HCT116 (cell line): Measurements from ENCODE around the gene ROCK2.

Source experiments
- CTCF ChIP-seq, 3 experiments: fragments of 200-600 bp in 1 of 3; sonication (generic) in 1 of 3; IDR thresholded peaks in 2 of 3; conservative IDR thresholded peaks in 1 of 3; 2 replicates each; pipeline ENCODE4 v1.5.1; 2012 to 2017; ENCODE audit warnings: low read depth in 2 of 3, low read length in 2 of 3, antibody characterized with exemption in 1 of 3, borderline replicate concordance in 1 of 3, control low read depth in 1 of 3, mild to moderate bottlenecking in 1 of 3, mixed read lengths in 1 of 3, mixed run types in 1 of 3, moderate library complexity in 1 of 3; ENCODE audit not compliant: insufficient read depth in 1 of 3
- ZNF274 ChIP-seq: fragments of 200-500 bp; sonication (Bioruptor generic); IDR thresholded peaks from 2 replicates; pipeline ENCODE4 v1.6.1; 2014; ENCODE audit warnings: mild to moderate bottlenecking, low read depth, low read length, inconsistent platforms

- TF ChIP-seq ZNF274 (no peak), CTCF (IDR thresholded peaks at IDR 0.05 in 2 of 3, conservative IDR thresholded peaks at IDR 0.05 in 1 of 3; ENCODE audit: borderline replicate concordance in 1 of 3, insufficient read depth in 1 of 3, low read depth in 2 of 3, low read length in 2 of 3) (no peak)
Measured at GRCh38 chr2:11346023-11346482, 1.6 kb upstream of the ROCK2 start.
